CD4-positive, alpha-beta T cell treated with Interleukin-10 for 1 hour (primary cell): ENCODE results near the gene USP6NL.

Experiments
- DNase-seq: peaks from one replicate; pipeline ENCODE4 v3.0.0-alpha.2; 2020

The USP6NL gene

DNA sequence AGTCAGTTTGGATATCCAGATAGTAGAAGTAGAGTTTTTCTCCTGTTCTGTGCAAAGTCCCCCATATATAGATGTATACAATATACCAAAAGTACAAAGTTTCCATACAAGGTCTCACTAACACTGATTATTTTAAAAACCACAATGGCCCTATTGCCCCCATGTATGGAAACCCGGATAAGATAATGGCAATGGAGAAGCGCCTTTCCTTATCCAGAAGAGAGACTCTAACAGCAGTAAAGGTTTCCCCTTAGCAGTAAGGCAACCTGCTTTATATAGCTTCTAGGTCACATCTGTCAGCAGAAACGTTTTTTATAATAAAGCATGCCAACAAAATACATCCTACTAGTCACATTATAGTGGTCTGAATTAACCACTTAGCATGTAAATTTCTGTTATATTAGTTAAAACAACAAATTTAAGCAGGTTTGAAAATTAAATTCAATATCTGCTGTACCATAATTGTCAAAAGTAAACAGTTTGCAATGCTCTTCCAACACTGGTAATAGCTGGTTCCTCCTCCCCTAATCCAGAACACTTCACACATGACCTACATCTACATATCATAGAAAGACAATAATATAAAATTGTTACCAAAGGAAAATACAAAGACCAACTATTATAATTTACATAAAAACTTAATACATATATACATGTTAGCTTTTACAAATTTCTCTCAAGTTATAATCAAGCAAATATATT lies 22.4 kb downstream of the USP6NL start:
- no peak for DNase-seq

DNA sequence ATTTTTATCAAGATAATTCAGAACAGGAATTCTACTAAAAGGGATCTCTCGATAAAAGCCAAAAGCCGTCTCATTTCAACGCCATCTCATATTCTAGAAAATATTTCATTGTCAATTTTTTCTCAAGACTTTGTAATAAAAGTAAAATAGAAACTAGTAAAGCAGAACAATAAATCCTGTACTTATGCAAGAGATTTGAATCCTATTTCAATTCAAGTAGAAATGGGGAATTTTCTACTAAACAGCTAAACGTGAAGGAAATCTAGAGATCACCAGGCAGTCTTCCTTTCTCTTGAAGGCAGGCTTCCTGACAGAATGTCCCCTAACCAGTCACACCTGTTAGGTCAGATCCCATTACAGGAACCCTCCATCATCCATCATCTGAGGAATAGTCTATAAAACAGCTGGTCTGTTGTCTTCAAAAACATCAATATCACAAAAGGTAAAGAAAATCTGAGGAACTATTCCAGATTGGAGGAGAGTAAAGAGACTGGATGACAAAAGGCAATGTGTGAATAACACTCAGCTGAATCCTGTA lies 23.7 kb downstream of the USP6NL start:
- DNase-seq = no peak

GRCh38 chr10:11586170-11586569 lies 25.3 kb downstream of the USP6NL start:
- DNase-seq = no peak

DNA sequence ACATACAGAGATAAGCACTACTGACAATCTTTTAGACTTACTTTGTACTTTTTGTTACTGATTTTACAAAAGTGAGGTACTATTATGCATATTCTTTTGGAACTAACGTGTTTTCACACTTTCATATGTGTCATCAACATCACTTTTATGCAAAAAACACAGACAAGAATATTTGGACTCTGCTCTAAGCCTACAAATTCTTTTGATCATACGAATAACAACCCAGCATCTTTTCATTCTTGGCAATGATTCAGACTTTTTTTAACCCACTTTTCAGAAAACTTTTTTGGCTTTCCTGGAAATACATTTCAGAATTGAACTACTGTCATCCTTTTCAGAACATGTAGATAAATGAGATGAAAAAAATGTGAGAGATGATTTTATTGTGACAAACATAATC lies 30.2 kb downstream of the USP6NL start:
- DNase-seq = no peak

GRCh38 chr10:11579885-11580284 lies 31.6 kb downstream of the USP6NL start:
- DNase-seq = no peak

- DNase-seq = no peak
Measured at GRCh38 chr10:11578802-11579255, 32.6 kb downstream of the USP6NL start.

GRCh38 chr10:11576092-11576809 lies 35.2 kb downstream of the USP6NL start:
- no peak for DNase-seq

- DNase-seq = no peak
Measured at GRCh38 chr10:11573497-11573896, 38.0 kb downstream of the USP6NL start.

DNA sequence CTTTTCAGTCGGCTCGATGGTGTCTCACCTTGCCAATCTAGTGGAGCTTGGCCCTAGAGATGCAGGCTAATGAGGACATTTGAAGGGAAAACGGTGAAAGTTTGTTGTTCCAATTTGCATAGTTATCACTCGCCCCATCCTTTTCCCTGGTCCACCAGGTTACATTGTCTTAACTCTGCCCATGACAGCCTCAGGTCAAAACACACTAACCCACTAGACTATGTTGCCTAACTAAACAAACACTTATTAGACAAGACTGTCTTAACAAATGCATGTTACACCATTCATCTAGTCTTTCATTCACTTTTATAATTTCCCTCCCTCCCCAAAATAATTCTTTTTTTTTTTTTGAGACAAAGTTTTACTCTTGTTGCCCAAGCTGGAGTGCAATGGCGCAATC lies 40.7 kb downstream of the USP6NL start:
- DNase-seq = no peak

DNA sequence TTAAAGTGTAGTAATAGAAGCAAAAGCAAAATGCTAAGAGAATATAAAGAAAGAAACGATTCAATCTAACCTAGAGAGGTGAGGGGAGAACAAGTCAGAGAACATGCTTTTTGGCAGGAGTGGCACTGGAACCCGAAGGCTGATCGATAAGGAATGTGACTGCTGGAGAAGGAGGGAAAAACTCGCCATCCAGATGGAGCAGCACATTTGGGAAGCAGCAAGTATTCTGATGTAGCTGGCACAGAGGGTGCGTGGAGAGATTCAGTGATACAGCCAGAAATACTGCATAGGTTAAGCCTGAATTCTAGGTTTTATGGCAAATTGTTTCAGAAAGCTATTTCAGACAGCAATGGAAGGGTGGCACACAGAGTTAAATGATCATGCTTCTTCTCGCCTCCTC lies 42.0 kb downstream of the USP6NL start:
- DNase-seq = no peak

DNA sequence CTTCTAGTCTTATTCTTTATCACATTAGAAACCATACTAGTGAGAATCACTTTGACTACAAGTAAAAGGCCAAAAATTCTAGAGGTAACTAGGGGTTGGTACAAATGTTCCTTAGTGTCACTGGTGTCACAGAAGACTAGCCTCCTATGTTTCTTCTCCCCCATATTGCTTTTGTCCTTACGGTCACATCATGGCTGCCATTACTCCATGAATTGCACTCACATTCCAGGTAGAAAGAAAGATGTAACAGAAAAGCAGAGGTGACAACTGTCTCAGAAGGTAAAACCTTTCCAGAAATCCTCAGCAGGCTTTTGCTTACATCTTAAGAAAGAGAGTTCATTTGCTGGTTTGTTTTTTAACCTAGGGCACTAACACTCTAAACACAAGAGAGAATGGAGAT lies 42.9 kb downstream of the USP6NL start:
- DNase-seq = no peak

GRCh38 chr10:11564741-11565140 lies 46.7 kb downstream of the USP6NL start:
- no peak for DNase-seq

DNA sequence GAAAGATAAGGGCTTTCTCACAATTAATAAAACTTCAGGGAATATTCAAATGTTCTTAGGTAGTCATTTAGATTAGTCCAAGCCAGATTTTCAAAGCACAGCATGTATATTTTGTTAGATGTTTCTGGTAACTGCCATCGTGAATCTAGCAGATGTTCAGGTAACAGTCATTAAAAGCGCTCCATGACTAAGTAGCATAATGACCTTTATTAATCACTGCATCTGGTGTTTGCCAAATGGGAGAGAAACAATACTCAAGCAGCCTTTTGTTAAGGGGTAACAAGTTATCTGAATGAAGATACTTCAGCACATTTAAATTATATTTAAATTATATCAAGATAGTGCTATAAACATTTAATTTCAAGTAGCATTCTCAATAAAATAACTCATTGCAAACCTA lies 47.5 kb downstream of the USP6NL start:
- DNase-seq = no peak

DNA sequence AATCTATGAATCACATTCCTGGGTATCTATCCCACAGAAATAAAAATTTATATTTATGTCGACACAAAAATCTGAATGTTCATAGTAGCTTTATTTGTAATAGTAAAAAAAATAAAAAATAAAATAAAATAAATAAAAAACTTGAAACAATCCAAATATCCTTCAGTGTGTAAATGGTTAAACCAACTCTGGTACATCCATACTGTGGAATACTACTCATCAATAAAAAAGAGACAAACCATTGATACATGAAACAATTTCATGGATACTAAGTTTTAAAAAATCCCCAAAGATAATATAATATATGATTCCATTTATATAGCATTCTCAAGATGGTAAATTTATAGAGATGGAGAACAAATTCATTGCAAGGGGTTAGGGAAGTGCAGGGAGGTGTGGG lies 48.6 kb downstream of the USP6NL start:
- no peak for DNase-seq

- DNase-seq = no peak
Measured at GRCh38 chr10:11560076-11560709, 51.3 kb downstream of the USP6NL start.

- no peak for DNase-seq
Measured at GRCh38 chr10:11557967-11558366, 53.5 kb downstream of the USP6NL start.

GRCh38 chr10:11557513-11557912 lies 53.9 kb downstream of the USP6NL start:
- no peak for DNase-seq

DNA sequence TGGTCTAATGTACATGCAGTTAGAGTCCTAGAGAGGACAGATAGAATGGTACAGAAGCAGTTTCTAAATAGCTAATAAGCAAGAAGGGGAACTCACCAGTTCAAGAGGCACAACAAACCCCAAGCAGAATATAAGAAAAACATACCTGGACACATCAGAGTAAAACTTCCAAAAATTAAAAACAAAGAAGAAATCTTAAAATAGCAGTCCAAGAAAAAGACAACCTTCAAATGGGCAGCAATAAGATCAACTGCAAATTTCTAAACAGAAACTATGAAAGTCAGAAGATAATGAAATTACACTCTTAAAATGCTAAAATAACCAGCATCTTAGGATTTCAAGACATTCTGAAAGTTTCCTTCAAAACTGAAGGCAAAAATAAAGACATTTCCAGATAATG lies 55.9 kb downstream of the USP6NL start:
- DNase-seq = no peak

GRCh38 chr10:11553773-11554381 lies 57.6 kb downstream of the USP6NL start:
- no peak for DNase-seq

- no peak for DNase-seq
Measured at GRCh38 chr10:11551916-11552602, 59.4 kb downstream of the USP6NL start.

DNA sequence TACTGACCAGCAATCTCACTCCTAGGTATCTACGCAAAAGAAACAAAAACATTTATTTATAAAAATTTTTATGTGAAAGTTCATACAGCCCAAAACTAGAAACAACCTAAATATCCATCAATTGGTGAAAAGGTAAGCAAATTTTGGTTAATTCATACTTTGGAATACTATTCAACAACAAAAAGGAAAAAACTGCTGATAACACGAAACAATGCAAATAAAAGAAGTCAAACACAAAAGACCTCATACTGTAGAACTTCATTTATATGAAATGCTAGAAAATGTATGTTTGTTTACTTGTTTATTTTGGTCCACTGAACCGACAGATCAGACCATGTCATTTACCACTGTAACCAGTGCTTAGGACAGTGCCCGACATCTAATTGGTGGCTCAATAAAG lies 60.3 kb downstream of the USP6NL start:
- no peak for DNase-seq

DNA sequence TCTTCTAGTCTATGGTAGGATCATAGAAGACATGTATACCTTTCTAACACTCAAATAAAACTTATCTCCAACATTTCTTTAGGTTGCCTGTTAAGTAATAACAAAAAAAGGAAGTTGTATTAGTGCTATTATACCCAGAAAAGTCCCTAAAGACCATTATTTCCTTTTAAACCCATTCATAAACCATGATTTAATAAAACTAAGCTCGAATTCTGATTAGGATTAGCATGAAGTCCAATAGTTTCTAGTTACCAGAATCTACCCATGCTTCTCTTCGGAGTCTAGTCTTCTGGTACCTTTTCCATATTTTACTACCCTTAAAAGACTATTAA lies 62.7 kb downstream of the USP6NL start:
- DNase-seq = no peak
